ENCODE measurements around the gene ICA1.

ICA1 gene

GRCh38 chr7:8143151-8143874, 118.7 kb downstream of the ICA1 start:
- no peak overlapping the region for H3K4me3 ChIP-seq (ENCODE audit: low read length)
- TF ChIP-seq CTCF (conservative IDR thresholded peaks at IDR 0.05; ENCODE audit: low read depth, low read length): no peak
- DNase-seq (ENCODE audit: low read depth): no peak

- no peak for DNase-seq (ENCODE audit: low read depth)
- TF ChIP-seq CTCF (conservative IDR thresholded peaks at IDR 0.05; ENCODE audit: low read depth, low read length): no peak
- no peak overlapping the region for H3K4me3 ChIP-seq (ENCODE audit: low read length)
Observed at GRCh38 chr7:8142477-8142876, 119.5 kb downstream of the ICA1 start.

GRCh38 chr7:8141070-8141469, 120.9 kb downstream of the ICA1 start:
- TF ChIP-seq CTCF (conservative IDR thresholded peaks at IDR 0.05; ENCODE audit: low read depth, low read length): no peak
- no peak overlapping the region for H3K4me3 ChIP-seq (ENCODE audit: low read length)
- DNase-seq (ENCODE audit: low read depth): no peak

- TF ChIP-seq CTCF (conservative IDR thresholded peaks at IDR 0.05; ENCODE audit: low read depth, low read length): no peak
- DNase-seq (ENCODE audit: low read depth): no peak
- H3K4me3 ChIP-seq (ENCODE audit: low read length): no peak overlapping the region
Observed at GRCh38 chr7:8136051-8136730, 125.8 kb downstream of the ICA1 start.

- no peak for TF ChIP-seq CTCF (conservative IDR thresholded peaks at IDR 0.05; ENCODE audit: low read depth, low read length)
- no peak overlapping the region for H3K4me3 ChIP-seq (ENCODE audit: low read length)
- DNase-seq (ENCODE audit: low read depth): no peak
Observed at GRCh38 chr7:8135417-8135816, 126.5 kb downstream of the ICA1 start.

GRCh38 chr7:8134089-8134733, 127.8 kb downstream of the ICA1 start:
- H3K4me3 ChIP-seq (ENCODE audit: low read length): no peak overlapping the region
- DNase-seq (ENCODE audit: low read depth): no peak
- no peak for TF ChIP-seq CTCF (conservative IDR thresholded peaks at IDR 0.05; ENCODE audit: low read depth, low read length)
